Calu3 (cell line): ENCODE measurements around the gene EHMT1. TPM values are rescaled to one million over a fixed set of nuclear protein-coding genes. Genes with fewer than 3 reads are reported as not detected.

Experiments
- BruUV-seq: library from RNA; stranded (reverse); fragments of 400-500 nt; replicated peaks from 2 replicates; lab custom pipeline; 2021; lab: Mats Ljungman, UMichigan
- CTCF ChIA-PET: fragments of 300-600 bp; sonication (Branson Sonifier 250); formaldehyde crosslinking; loops from one replicate; lab custom pipeline; 2022; ENCODE audit warnings: antibody characterized with exemption; lab: Charles Lee
- DNase-seq: peaks from one replicate; pipeline ENCODE4 v3.0.0; 2022
- H3K27ac Mint-ChIP-seq: one replicate; pipeline ENCODE4 v1.8.0; 2022; ENCODE audit warnings: mixed read lengths; ENCODE audit not compliant: unreplicated experiment
- H3K27me3 Mint-ChIP-seq: one replicate; pipeline ENCODE4 v1.8.0; 2022; ENCODE audit warnings: mixed read lengths; ENCODE audit not compliant: unreplicated experiment
- H3K36me3 Mint-ChIP-seq: one replicate; pipeline ENCODE4 v1.8.0; 2022; ENCODE audit warnings: mild to moderate bottlenecking, moderate library complexity, mixed read lengths; ENCODE audit not compliant: insufficient read depth, unreplicated experiment
- H3K4me1 Mint-ChIP-seq: one replicate; pipeline ENCODE4 v1.8.0; 2022; ENCODE audit warnings: mild to moderate bottlenecking, low read depth, mixed read lengths; ENCODE audit not compliant: unreplicated experiment
- H3K4me3 Mint-ChIP-seq: one replicate; pipeline ENCODE4 v1.8.0; 2022; ENCODE audit warnings: mild to moderate bottlenecking, low read depth, moderate library complexity, mixed read lengths; ENCODE audit not compliant: unreplicated experiment
- H3K9me3 Mint-ChIP-seq: one replicate; pipeline ENCODE4 v1.8.0; 2022; ENCODE audit warnings: low read depth, mixed read lengths; ENCODE audit not compliant: unreplicated experiment
- CTCF ChIP-seq: fragments of 200-600 bp; IDR thresholded peaks from one replicate; pipeline ENCODE4 v1.8.0; 2022; ENCODE audit warnings: antibody characterized with exemption; ENCODE audit not compliant: unreplicated experiment
- intact Hi-C: fragments of 100-400 bp; cut with micrococcal nuclease; formaldehyde crosslinking; loops from one replicate; pipeline ENCODE4 v1.10.0; 2022; ENCODE audit not compliant: unreplicated experiment
- total RNA-seq: library from RNA; stranded (reverse); gene quantifications from 2 replicates; pipeline ENCODE4 v1.2.3, GENCODE V29; 2022

The EHMT1 gene
- total RNA-seq, 1 experiment from 2014 or later = 56.0 TPM

DNA sequence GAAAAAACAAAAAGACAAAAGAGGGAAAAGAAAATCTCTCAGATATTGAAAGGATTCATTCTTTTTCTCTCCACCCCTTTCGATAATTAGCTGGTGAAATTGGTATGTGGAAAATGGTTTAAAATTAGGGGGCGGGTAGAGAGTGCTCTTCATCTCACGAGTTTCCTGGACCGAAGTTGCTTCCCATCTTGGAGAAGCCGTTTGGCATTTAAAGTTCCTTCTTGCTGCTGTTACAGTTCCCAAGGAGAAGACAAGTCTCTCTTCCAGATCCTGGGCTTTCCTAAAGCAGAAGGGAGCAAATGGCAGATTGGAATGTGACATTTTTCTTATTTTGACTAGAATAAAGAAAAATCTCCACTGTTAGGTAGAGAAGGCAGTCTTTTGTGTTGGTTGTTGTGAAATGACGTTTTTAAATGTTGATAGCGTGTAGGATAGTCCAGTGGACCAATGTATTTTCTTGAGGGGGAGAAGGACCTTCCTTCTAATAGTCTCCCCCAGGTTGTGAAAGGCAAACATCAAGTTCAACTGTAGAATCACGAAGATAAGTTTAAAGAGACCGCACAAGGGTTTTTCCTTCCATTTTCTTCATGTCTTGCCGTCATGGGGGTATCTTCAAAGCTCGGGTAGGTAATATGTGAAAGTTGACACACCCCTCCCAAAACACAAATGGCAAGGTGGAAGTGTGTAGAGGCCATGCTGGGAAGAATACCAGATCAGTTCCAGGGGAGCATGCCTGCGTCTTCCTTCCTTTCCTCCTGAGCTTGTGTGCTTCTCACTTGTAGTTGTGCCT is 77.5 kb downstream of the EHMT1 start:
- no peak for TF ChIP-seq CTCF
- CTCF ChIA-PET = interaction anchor here (1.1 kb wide), 1 partner anchor 23 kb away, joined by 3 read pairs; no protein-coding TSS in a partner anchor
- H3K4me1 Mint-ChIP-seq = peaks cover 6% of the 10 kb centered on the region

DNA sequence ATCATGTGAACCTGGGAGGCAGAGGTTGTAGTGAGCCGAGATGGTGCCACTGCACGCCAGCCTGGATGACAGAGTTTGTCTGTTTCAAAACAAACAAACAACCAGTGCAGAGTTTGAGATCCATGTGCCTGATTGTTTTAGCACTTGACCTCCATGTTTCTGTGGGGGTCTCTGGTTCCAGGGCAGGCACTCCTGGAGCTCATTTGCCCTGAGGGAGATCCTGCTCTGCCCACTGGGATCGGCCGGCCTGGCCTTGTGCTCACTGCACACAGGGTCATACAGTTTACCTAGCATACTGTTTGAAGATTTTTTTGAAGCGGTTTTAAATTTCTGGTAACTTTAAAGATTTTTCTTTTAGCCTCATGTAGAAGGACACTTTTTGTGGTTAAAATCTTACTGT is 78.4 kb downstream of the EHMT1 start:
- H3K27me3 Mint-ChIP-seq = no peaks in the 10 kb centered on the region
- intact Hi-C loops = no loop called here
- CTCF ChIA-PET = interaction anchor here (1.1 kb wide), 1 partner anchor 24 kb away, joined by 3 read pairs; no protein-coding TSS in a partner anchor
- H3K4me3 Mint-ChIP-seq = no peak overlapping the region
- peaks cover 2% of the 10 kb centered on the region for H3K36me3 Mint-ChIP-seq
- no peak for DNase-seq
- peaks cover 6% of the 10 kb centered on the region for H3K4me1 Mint-ChIP-seq
- no peaks in the 10 kb centered on the region for H3K9me3 Mint-ChIP-seq
- no TSS peak for BruUV-seq
- no peak overlapping the region for H3K27ac Mint-ChIP-seq
- no peak for TF ChIP-seq CTCF

More for the DNA sequence above, 77.5 kb downstream of the EHMT1 start:
- Mint-ChIP-seq H3K36me3 (peaks cover 10% of the 10 kb centered on the region), H3K9me3 (no peaks in the 10 kb centered on the region), H3K27ac (no peak overlapping the region), H3K4me3 (no peak overlapping the region), H3K27me3 (no peaks in the 10 kb centered on the region)
- DNase-seq = no peak
- intact Hi-C loops = no loop called here
- BruUV-seq = no TSS peak

GRCh38 chr9:137697832-137698231 is 79.0 kb downstream of the EHMT1 start:
- no peak for DNase-seq
- no peaks in the 10 kb centered on the region for H3K36me3 Mint-ChIP-seq
- intact Hi-C loops = no loop called here
- no peaks in the 10 kb centered on the region for H3K27me3 Mint-ChIP-seq
- CTCF ChIA-PET = interaction anchor here (1.1 kb wide), 1 partner anchor 25 kb away, joined by 3 read pairs; no protein-coding TSS in a partner anchor
- TF ChIP-seq CTCF = no peak
- no peaks in the 10 kb centered on the region for H3K9me3 Mint-ChIP-seq
- no peak overlapping the region for H3K4me3 Mint-ChIP-seq
- H3K27ac Mint-ChIP-seq = no peak overlapping the region
- H3K4me1 Mint-ChIP-seq = peaks cover 1% of the 10 kb centered on the region
- no TSS peak for BruUV-seq

DNA sequence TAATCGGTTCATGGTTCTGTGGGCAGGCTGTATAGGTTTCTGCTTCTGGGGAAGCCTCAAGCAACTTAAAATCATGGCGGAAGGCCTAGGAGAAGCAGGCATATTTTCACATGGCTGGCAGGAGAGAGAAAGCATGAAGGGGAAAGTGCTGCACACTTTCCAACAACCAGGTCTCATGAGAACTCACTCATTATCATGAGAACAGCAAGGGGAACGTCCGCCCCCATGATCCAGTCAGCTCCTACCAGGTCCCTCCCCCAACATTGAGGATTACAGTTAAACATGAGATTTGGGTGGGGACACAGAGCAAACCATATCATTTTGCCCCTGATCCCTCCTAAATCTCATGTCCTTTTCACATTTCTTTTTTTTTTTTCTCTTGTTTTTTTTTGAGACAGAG is 82.1 kb downstream of the EHMT1 start:
- Mint-ChIP-seq H3K9me3 (peaks cover 4% of the 10 kb centered on the region), H3K4me1 (no peaks in the 10 kb centered on the region), H3K27ac (no peak overlapping the region), H3K27me3 (no peaks in the 10 kb centered on the region), H3K36me3 (no peaks in the 10 kb centered on the region), H3K4me3 (no peak overlapping the region)
- no peak for DNase-seq
- TF ChIP-seq CTCF = no peak
- intact Hi-C loops = no loop called here
- CTCF ChIA-PET = no interaction called here
- no TSS peak for BruUV-seq
